HG02571 (cell line): Measurements from ENCODE around the gene CABLES1.
"Not testable (repeated sequence)": the region's sequence is repeated elsewhere in the genome, so short reads cannot be mapped to it uniquely, and the experiment has no call there.

ENCODE experiments used
- ATAC-seq: cut with Tn5 transposase; IDR thresholded peaks from one replicate; pipeline ENCODE4 v1.9.1; 2021; ENCODE audit warnings: mild to moderate bottlenecking, moderate library complexity; ENCODE audit not compliant: unreplicated experiment

The CABLES1 gene

DNA sequence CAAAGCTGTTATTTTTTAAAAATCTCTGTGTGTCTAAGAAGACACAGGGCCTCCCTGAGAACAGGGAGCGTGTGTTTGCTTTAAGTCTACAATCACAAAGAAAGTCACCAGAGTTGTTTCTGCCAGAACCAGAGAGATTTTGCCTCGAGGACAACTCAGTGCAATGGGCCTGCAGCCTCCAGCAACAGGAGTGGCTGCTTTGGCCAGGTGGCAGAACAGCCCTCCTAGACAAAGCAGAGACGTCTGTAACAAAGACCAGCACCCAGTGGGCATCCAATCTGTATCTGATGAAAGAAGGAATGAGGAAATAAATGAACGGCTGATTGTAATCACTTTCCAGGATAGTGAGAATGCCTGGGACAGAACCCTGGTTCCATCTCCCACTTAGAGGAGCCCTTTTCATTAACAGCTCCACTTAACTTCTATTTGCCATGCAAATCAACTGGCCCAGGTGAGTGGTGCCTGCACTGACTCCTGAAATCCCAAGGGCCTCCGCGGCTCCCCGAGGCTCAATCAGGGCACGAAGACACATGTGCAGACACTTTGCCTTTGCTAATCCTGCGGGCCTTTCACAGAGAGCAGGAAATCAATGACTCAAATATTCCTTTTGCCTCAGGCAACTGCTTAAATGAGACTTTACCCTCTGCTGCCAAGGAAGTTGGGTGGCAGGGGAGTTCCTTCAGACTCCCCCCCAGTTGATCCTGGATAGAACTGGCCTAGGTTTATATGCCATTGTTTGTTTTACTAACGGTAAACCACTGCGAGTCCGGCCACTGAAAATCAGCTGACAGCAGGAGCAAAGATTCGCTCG, 146.5 kb downstream of the CABLES1 start:
- ATAC-seq, result no peak

DNA sequence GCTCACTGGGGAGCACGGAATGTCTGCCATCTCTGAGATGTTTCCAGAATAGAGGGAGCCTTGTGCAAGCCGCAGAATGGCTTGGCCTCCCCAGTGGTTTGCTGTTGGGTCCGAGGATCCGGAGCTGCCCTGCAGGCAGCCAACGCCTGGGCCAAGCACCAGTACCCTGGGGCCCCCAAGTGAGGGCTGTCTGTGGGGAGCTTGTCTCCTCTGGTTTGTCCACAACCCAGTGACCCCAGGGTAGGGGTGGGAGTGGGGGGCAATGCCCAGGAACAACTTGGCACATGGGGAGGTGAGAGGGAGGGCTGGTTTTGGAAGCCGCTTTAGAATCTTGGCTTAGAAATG, 147.1 kb downstream of the CABLES1 start:
- ATAC-seq, result no peak

DNA sequence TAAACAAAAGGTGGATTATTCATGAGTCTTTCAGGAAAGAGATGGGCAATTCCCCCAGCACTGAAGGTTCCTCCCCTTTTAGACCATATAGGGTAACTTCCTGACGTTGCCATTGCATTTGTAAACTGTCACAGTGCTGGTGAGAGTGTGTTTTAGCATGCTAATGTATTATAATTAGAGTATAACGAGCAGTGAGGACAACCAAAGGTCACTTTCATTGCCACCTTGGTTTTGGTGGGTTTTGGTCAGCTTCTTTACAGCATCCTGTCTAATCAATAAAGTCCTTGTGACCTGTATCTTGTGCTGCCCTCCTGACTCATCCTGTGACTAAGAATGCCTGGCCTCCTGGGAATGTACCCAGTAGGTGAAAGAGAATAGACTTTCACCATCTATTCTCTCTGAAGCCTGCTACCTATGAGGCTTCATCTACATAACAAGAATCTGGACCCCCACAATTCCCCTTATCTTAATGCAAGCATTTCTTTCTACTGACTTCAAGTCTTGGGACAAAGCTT, 148.7 kb downstream of the CABLES1 start:
- ATAC-seq, result peak; percentile 71

DNA sequence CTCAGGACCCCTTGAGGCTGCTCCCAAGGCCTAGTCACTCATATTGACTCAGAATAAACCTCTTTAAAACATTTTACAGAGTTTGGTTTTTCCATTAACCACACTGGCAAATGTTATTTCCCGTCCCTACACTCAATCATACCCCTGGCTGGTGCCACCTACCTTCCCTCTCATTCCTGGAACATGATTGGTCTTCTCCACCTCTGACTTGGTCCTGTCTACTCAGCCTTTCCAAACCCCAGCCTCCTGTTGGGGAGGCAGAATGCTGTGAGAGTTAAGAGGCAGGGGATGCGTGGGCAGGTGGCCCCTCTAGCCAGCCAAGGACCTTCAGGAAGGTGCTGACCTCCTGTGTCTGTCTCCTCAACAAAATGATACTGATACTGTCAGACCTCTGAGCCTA, 149.3 kb downstream of the CABLES1 start:
- no peak for ATAC-seq

DNA sequence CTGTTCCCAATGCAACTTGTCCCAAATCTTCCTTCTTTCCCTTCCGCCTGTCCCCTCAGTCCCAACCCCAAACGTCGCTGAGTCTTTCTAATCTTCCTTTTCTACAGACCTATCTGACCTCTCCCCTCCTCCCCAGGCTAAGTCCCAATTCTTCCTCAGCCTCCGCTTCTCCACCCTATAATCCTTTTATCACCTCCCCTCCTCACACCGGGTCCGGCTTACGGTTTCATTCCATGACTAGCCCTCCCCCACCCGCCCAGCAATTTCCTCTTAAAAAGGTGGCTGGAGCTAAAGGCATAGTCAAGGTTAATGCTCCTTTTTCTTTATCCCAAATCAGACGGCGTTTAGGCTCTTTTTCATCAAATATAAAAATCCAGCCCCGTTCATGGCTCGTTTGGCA, 150.3 kb downstream of the CABLES1 start:
- ATAC-seq, result not testable (repeated sequence)

DNA sequence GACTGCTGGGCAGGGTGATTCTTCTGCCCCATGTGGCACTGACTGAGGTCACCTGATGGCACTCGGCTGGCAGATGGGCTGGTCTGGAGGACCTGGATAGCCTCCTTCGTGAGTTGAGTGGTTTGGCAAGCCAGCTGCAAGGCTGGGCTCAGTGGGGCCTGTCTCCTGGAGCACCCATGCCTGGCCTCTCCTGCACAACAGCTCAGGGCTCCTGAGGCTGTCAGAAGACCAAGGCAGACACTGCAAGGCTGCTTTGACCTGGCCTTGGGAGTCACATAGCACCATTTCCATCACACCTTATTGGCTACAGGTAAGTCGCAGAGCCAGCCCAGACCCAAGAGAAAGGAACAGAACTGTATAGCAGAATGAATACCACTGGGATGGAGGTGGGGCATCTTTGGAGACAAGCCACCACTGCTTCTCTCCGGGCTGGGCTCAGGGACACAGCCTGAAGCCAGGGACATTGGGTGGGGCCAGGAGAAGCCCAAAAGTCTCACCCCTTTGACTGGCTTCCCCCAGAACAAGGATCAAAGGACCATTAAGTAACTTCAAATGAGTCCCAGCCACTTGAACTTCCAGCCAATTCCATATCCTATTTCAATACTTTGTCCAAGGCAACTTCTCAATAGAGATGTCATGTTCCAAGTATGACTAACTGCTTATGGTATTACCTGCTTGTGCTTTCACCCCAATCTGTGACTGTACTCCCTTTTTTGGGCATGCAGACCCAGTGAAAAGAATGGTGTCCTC, 156.3 kb downstream of the CABLES1 start:
- no peak for ATAC-seq

DNA sequence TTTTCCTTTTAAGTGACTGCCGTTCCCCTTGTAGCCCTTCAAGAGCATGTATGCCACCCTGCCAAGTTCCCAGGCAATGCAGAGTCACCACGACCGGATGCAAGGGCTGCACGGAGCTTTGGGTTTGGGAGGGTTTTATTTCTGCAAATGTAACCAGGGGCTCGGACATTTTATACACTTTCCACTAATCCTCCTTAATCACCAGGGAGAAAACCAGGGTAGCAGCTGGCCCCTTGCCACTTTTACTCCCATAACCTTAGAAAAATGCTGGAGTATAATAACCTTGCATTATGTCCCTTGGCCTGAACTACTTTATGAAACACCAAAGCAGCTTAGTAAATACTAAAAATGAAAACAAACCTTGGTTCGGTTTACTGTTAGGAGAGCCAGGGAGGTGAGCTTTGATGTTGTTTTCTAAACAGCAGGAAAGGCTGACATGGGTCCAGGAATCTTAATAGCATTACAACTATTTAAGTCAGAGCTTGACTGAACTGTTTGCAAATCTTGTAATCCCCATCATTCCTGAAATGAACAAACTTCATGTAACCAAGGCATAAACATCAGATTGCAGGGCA, 165.0 kb downstream of the CABLES1 start:
- no peak for ATAC-seq

DNA sequence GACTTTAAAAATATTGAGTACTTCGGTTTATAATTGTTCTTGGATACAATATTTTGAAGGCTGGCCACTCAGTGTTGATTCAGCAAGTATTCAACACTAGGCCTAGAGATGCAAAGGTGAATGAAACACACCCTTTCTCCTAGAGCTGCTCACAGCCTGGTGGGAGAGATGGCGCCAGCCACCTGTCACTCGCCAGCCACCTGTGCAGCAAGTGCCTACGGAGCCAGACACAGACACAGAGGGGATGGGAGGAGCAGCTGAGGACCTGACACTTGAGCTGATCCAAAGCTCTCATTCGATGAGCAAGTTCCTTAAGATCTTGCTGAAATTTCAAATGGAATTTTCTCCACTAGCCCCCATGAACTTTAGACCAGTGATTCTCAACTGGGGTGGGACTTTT, 166.7 kb downstream of the CABLES1 start:
- ATAC-seq, result no peak

DNA sequence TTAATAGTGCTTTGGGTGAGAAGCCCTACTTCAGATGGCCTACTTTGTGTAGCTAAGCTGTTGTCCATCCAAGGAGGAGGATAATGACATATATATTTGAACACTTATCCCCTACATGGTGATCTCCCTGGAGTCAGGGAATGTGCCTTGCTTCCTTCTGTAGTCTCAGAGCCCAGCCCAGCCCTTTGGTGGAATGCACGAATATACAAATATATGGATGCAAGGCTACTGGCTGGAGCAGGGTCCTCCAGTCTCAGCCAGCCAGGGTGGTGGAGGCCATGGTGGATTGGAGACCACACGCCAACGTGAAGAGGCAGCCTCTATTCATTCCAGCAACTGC, 167.2 kb downstream of the CABLES1 start:
- ATAC-seq, result no peak

DNA sequence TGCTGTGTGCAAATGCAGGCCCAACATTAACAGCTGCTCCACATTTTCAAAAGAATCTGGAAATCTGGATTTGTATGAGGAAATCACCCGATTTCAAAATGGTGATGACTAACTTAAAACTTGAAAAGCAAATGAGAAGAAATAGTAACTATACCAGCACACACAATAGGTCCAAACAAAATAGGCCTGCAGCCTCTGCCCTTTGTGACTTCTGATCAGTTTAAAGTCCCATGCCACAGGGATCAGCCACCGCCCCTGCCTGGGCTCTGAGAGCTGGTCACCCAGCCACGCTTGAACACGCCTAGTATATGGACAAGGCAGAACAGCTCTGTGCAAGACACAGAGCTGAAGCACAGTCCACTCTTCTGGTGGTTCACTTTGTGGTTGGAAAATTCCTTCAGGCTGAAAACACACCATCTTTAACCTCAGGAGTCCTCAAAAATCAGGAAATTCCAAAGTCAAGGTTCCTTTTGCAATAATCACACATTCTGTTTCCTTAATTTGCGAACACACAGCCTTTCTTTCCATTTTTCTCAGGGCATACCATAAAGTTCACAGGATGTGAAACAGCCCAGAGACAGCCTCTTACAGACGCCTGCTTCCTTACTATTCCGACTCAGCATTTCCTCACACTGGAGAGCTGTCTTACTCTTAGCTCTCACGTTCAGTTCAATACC, 167.7 kb downstream of the CABLES1 start:
- ATAC-seq, result no peak

DNA sequence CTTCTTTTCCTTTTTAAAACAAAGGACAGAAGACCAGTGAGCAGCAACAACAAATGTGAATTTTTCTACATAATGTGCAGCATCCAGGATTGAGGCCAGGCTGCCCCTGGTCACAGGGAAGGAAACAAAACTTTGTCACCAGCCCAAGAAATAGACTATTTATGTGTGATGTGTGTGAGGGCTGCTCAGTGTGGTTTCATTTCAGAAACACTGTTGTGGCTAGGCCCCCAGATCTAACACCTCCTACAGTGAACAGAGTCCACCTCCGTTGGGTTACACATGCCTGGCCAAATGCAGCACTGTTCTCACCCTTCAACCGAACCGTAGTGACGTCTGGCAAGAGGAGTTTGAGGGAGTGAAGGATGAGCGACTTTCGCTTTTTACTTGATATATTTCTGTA, 171.5 kb downstream of the CABLES1 start:
- ATAC-seq, result peak; percentile 59

DNA sequence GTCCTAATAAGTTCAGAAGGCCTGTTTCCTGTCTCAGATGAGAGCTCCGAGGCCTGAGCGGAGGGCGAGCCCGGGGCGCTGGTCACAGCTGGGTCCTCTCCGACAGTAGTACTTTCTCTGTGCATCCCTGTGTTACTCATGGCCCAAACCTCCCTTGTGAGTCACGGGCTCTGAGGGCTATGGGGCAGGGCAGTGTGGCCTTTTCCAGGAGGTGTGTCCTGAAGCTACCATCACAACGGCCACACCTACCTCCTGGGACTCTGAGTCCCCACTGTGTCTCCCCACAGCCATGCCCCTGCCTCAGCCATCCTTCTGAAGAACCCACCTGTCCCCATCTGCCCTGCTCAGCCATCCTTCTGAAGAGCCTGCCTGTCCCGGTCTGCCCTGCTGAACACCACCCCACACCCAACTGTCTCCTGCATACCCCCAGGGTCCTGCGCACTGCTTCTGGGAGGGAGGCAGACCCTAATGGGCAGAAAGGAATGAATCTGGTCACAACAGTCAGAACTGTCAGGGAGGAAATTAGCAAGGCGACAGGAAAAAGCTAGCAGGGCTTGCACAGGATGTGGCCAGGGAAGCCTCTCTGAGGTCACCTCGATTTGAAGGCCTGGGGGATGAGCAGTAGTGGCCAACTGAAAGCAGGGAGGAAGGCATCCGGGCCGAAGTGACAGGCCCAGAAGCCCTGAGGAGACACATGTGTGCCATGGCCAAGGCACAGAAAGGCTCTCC, 172.4 kb downstream of the CABLES1 start:
- ATAC-seq, result no peak
